Ishikawa (cell line): Measurements from ENCODE around the gene CMAS.

Experiments
- CREB1 ChIP-seq: IDR thresholded peaks from 2 replicates; pipeline ENCODE4 v1.6.1; 2012; ENCODE audit warnings: low read depth
- EP300 ChIP-seq: IDR thresholded peaks from 2 replicates; pipeline ENCODE4 v1.6.1; 2012; ENCODE audit warnings: borderline replicate concordance
- FOXM1 ChIP-seq: IDR thresholded peaks from 2 replicates; pipeline ENCODE4 v1.6.1; 2012; ENCODE audit warnings: low read depth, borderline replicate concordance
- NFIC ChIP-seq: IDR thresholded peaks from 2 replicates; pipeline ENCODE4 v1.6.1; 2012
- TAF1 ChIP-seq: IDR thresholded peaks from 2 replicates; pipeline ENCODE4 v1.6.1; 2012; ENCODE audit warnings: low read depth, mild to moderate bottlenecking
- YY1 ChIP-seq: IDR thresholded peaks from 2 replicates; pipeline ENCODE4 v1.6.1; 2012; ENCODE audit warnings: low read depth
- TF ChIP-seq, protein P1 (sequence below): IDR thresholded peaks from 2 replicates; pipeline ENCODE4 v1.6.1; 2012
- TF ChIP-seq, protein P2 (sequence below): IDR thresholded peaks from 2 replicates; pipeline ENCODE4 v1.6.1; 2012; ENCODE audit warnings: low read depth, mild to moderate bottlenecking

DNA sequence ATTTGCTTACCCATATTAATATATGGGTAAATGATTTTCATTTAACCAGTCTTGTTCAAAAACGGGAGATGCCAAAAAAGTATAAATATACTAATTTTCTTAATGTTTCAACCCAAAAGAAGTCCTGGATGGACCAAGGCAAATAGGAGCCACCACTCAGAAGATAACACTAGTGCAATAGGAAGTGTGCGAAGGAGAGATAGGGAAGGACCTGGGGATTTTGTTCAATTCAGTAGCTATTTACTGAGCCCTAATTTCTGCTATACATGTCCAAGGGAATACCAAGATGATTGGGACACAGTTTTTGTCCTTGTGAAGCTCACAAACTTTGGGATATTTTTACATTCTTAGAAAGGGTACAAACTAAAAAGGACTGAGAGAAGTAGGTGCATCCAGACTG is 1.5 kb downstream of the CMAS start:
- TF ChIP-seq, protein P1, sequence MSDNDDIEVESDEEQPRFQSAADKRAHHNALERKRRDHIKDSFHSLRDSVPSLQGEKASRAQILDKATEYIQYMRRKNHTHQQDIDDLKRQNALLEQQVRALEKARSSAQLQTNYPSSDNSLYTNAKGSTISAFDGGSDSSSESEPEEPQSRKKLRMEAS, result no peak
- no peak for TF ChIP-seq TAF1
- TF ChIP-seq, protein P2, sequence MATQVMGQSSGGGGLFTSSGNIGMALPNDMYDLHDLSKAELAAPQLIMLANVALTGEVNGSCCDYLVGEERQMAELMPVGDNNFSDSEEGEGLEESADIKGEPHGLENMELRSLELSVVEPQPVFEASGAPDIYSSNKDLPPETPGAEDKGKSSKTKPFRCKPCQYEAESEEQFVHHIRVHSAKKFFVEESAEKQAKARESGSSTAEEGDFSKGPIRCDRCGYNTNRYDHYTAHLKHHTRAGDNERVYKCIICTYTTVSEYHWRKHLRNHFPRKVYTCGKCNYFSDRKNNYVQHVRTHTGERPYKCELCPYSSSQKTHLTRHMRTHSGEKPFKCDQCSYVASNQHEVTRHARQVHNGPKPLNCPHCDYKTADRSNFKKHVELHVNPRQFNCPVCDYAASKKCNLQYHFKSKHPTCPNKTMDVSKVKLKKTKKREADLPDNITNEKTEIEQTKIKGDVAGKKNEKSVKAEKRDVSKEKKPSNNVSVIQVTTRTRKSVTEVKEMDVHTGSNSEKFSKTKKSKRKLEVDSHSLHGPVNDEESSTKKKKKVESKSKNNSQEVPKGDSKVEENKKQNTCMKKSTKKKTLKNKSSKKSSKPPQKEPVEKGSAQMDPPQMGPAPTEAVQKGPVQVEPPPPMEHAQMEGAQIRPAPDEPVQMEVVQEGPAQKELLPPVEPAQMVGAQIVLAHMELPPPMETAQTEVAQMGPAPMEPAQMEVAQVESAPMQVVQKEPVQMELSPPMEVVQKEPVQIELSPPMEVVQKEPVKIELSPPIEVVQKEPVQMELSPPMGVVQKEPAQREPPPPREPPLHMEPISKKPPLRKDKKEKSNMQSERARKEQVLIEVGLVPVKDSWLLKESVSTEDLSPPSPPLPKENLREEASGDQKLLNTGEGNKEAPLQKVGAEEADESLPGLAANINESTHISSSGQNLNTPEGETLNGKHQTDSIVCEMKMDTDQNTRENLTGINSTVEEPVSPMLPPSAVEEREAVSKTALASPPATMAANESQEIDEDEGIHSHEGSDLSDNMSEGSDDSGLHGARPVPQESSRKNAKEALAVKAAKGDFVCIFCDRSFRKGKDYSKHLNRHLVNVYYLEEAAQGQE, result no peak
- TF ChIP-seq EP300, result no peak
- no peak for TF ChIP-seq FOXM1
- no peak for TF ChIP-seq CREB1
- TF ChIP-seq NFIC, result no peak
- no peak for TF ChIP-seq YY1
